Liver (tissue), 9 donors: ENCODE measurements around the gene TEX14. TPM values are rescaled to one million over a fixed set of nuclear protein-coding genes. Genes with fewer than 3 reads are reported as not detected.

Source experiments
- DNase-seq: peaks from one replicate; pipeline ENCODE4 v3.0.0-alpha.2; 2017; ENCODE audit warnings: low spot score
- H3K27ac ChIP-seq, 2 donors: one replicate each; pipeline ENCODE4 v1.7.0; 2013; ENCODE audit warnings: inconsistent platforms in 2 of 2, low read length in 2 of 2, control low read depth in 1 of 2, low read depth in 1 of 2, mild to moderate bottlenecking in 1 of 2
- H3K27me3 ChIP-seq, 4 donors: one replicate each; pipeline versions ENCODE4 v1.6.1 to v1.7.0; 2013; ENCODE audit warnings: low read length in 3 of 4, inconsistent platforms in 1 of 4, mild to moderate bottlenecking in 1 of 4, moderate library complexity in 1 of 4; ENCODE audit not compliant: control insufficient read depth in 4 of 4, insufficient read depth in 4 of 4
- H3K36me3 ChIP-seq, 4 donors: one replicate each; pipeline versions ENCODE4 v1.6.1 to v1.7.0; 2013; ENCODE audit warnings: low read length in 3 of 4, mild to moderate bottlenecking in 3 of 4, low read depth in 1 of 4, moderate library complexity in 1 of 4; ENCODE audit not compliant: control insufficient read depth in 4 of 4, insufficient read depth in 3 of 4
- H3K4me1 ChIP-seq, 4 donors: one replicate each; pipeline versions ENCODE4 v1.6.1 to v1.7.0; 2013; ENCODE audit warnings: low read length in 3 of 4, mild to moderate bottlenecking in 3 of 4, moderate library complexity in 1 of 4; ENCODE audit not compliant: control insufficient read depth in 4 of 4, insufficient read depth in 4 of 4
- H3K4me3 ChIP-seq, 3 donors: one replicate each; pipeline versions ENCODE4 v1.6.1 to v1.7.0; 2013; ENCODE audit warnings: low read length in 3 of 3, control low read depth in 1 of 3, low read depth in 1 of 3, mild to moderate bottlenecking in 1 of 3
- H3K9ac ChIP-seq, 2 donors: one replicate each; pipeline ENCODE4 v1.7.0; 2013; ENCODE audit warnings: low read length in 2 of 2, mild to moderate bottlenecking in 2 of 2, moderate library complexity in 2 of 2, control low read depth in 1 of 2, low read depth in 1 of 2
- H3K9me3 ChIP-seq, 4 donors: one replicate each; pipeline versions ENCODE4 v1.6.1 to v1.7.0; 2013; ENCODE audit warnings: low read length in 3 of 4; ENCODE audit not compliant: control insufficient read depth in 4 of 4
- CTCF ChIP-seq: fragments of 150-350 bp; IDR thresholded peaks from 2 replicates; pipeline ENCODE4 v1.5.1; 2017; ENCODE audit warnings: improper control_type of control experiment, low read depth, low read length; ENCODE audit not compliant: missing input control
- EGR1 ChIP-seq, 2 donors: IDR thresholded peaks; 2 replicates each; pipeline ENCODE4 v1.6.1; 2016 to 2018; ENCODE audit warnings: antibody characterized with exemption in 2 of 2, low read depth in 2 of 2
- FOXA1 ChIP-seq: IDR thresholded peaks from 2 replicates; pipeline ENCODE4 v1.6.1; 2016; ENCODE audit warnings: antibody characterized with exemption
- FOXA2 ChIP-seq: IDR thresholded peaks from 2 replicates; pipeline ENCODE4 v1.6.1; 2016; ENCODE audit warnings: antibody characterized with exemption
- HNF4A ChIP-seq, 2 donors: conservative IDR thresholded peaks; 2 replicates each; pipeline ENCODE4 v1.6.1; 2016; ENCODE audit warnings: antibody characterized with exemption in 2 of 2, mild to moderate bottlenecking in 2 of 2
- HNF4G ChIP-seq: IDR thresholded peaks from 2 replicates; pipeline ENCODE4 v1.6.1; 2016; ENCODE audit warnings: antibody characterized with exemption
- JUND ChIP-seq, 2 donors: IDR thresholded peaks; 2 replicates each; pipeline ENCODE4 v1.6.1; 2016; ENCODE audit warnings: antibody characterized with exemption in 2 of 2
- NR2F2 ChIP-seq: IDR thresholded peaks from 2 replicates; pipeline ENCODE4 v1.6.1; 2016; ENCODE audit warnings: antibody characterized with exemption
- REST ChIP-seq: IDR thresholded peaks from 2 replicates; pipeline ENCODE4 v1.6.1; 2016; ENCODE audit warnings: antibody characterized with exemption, mild to moderate bottlenecking
- RXRA ChIP-seq, 2 donors: IDR thresholded peaks; 2 replicates each; pipeline ENCODE4 v1.6.1; 2017 to 2018; ENCODE audit warnings: antibody characterized with exemption in 2 of 2, mild to moderate bottlenecking in 1 of 2
- SP1 ChIP-seq: IDR thresholded peaks from 2 replicates; pipeline ENCODE4 v1.6.1; 2018; ENCODE audit warnings: antibody characterized with exemption, mild to moderate bottlenecking
- TAF1 ChIP-seq: conservative IDR thresholded peaks from 2 replicates; pipeline ENCODE4 v1.6.1; 2016; ENCODE audit warnings: antibody characterized with exemption, mild to moderate bottlenecking
- YY1 ChIP-seq: IDR thresholded peaks from 2 replicates; pipeline ENCODE4 v1.6.1; 2016; ENCODE audit warnings: antibody characterized with exemption, mild to moderate bottlenecking
- ZBTB33 ChIP-seq: IDR thresholded peaks from 2 replicates; pipeline ENCODE4 v1.6.1; 2016; ENCODE audit warnings: antibody characterized with exemption
- WGBS: extraction: QIAGEN DNeasy Blood & Tissue Kit; methylation state at CpG from one replicate; pipeline ENCODE4 v1.1.7; 2013; 5-methylcytosine and 5-hydroxymethylcytosine counted together
- polyA plus RNA-seq, 2 donors: library from polyadenylated mRNA; stranded (reverse) in 1 of 2; unstranded in 1 of 2; fragments of 200-250 nt in 1 of 2; fragments of >200 nt in 1 of 2; fragmentation: Nextera tagmentation in 1 of 2; extraction: Ambion mirVana in 1 of 2; gene quantifications; one replicate each; pipeline versions ENCODE4 v1.2.1 to v1.2.3, GENCODE V29; 2013 to 2015
- total RNA-seq, 2 donors: library from RNA; depleted of rRNA; stranded (reverse); fragments of >200 nt; gene quantifications; one replicate each; pipeline ENCODE4 v1.2.3, GENCODE V29; 2014
- donor health status: healthy.
- donor health status: healthy.
- donor health status: healthy.
- donor health status: healthy.
- donor health status: healthy.

Gene TEX14
- total and polyA plus RNA-seq, 4 donors, result 0.01 to 0.17 (median 0.13) TPM

- Histone ChIP-seq H3K36me3 (no peaks in the 10 kb centered on the region), H3K4me3 (no peak overlapping the region), H3K27ac (no peak overlapping the region), H3K9me3 (no peaks in the 10 kb centered on the region), H3K27me3 (no peaks in the 10 kb centered on the region), H3K9ac (no peak overlapping the region), H3K4me1 (peaks cover 2 to 9% (median 7%) of the 10 kb centered on the region in 4 donors)
- no peak for TF ChIP-seq JUND (IDR thresholded peaks at IDR 0.05)
- no peak for TF ChIP-seq EGR1 (IDR thresholded peaks at IDR 0.05; ENCODE audit: low read depth in 2 of 2)
- TF ChIP-seq HNF4A (conservative IDR thresholded peaks at IDR 0.05), result no peak
- TF ChIP-seq FOXA1, result no peak
- no peak for TF ChIP-seq NR2F2
- no peak for TF ChIP-seq HNF4G
- TF ChIP-seq RXRA (IDR thresholded peaks at IDR 0.05), result no peak
- no peak for TF ChIP-seq FOXA2
- WGBS, result 89% methylated on average over 12 of the region's 12 CpGs
- no peak for DNase-seq
Measured at GRCh38 chr17:58637011-58637570, 54.8 kb downstream of the TEX14 start.

GRCh38 chr17:58632324-58633314 lies 59.2 kb downstream of the TEX14 start:
- DNase-seq, result no peak

GRCh38 chr17:58631523-58632323 lies 60.1 kb downstream of the TEX14 start:
- under 1% methylated on average over 30 of the region's 30 CpGs for WGBS
- Histone ChIP-seq H3K4me1 (peaks cover 2 to 11% (median 7%) of the 10 kb centered on the region in 4 donors), H3K4me3 (peak overlapping the region; percentile 37 to 66 (median 43))
- TF ChIP-seq REST (peak; percentile 88), FOXA1 (peak; percentile 59), HNF4A (conservative IDR thresholded peaks at IDR 0.05) (peak; percentile 32 to 68), CTCF (peak; percentile 59), JUND (IDR thresholded peaks at IDR 0.05) (peak in 1 of 2 donors; percentile 61), TAF1 (peak; percentile 70), SP1 (peak; percentile 73), HNF4G (no peak), EGR1 (IDR thresholded peaks at IDR 0.05; ENCODE audit: low read depth in 2 of 2) (peak; percentile 46 to 84), NR2F2 (peak; percentile 15), YY1 (peak; percentile 90)

More at GRCh38 chr17:58632324-58633314, 59.2 kb downstream of the TEX14 start:
- no peaks in the 10 kb centered on the region for H3K36me3 ChIP-seq
- no peaks in the 10 kb centered on the region for H3K9me3 ChIP-seq
- H3K9ac ChIP-seq, result peak overlapping the region; percentile 80 to 98
- TF ChIP-seq ZBTB33 (no peak), JUND (IDR thresholded peaks at IDR 0.05) (peak in 1 of 2 donors; percentile 15), TAF1 (peak; percentile 12)
- no peaks in the 10 kb centered on the region for H3K27me3 ChIP-seq
- peaks cover 2 to 11% (median 7%) of the 10 kb centered on the region in 4 donors for H3K4me1 ChIP-seq
- H3K4me3 ChIP-seq, result peak overlapping the region; percentile 37 to 66 (median 43)
- 69% methylated on average over 20 of the region's 20 CpGs for WGBS
- peak overlapping the region; percentile 92 to 97 for H3K27ac ChIP-seq

More at GRCh38 chr17:58631523-58632323, 60.1 kb downstream of the TEX14 start:
- no peaks in the 10 kb centered on the region for H3K36me3 ChIP-seq
- H3K9ac ChIP-seq, result peak overlapping the region; percentile 80 to 98
- H3K27me3 ChIP-seq, result no peaks in the 10 kb centered on the region
- H3K9me3 ChIP-seq, result no peaks in the 10 kb centered on the region
- peak; percentile 94 for DNase-seq
- peak overlapping the region; percentile 92 to 97 for H3K27ac ChIP-seq
